ENCODE results near the gene CAPN5.

CAPN5 gene

GRCh38 chr11:77125191-77125590 is 58.4 kb downstream of the CAPN5 start (continued):
- TF ChIP-seq, protein P1, sequence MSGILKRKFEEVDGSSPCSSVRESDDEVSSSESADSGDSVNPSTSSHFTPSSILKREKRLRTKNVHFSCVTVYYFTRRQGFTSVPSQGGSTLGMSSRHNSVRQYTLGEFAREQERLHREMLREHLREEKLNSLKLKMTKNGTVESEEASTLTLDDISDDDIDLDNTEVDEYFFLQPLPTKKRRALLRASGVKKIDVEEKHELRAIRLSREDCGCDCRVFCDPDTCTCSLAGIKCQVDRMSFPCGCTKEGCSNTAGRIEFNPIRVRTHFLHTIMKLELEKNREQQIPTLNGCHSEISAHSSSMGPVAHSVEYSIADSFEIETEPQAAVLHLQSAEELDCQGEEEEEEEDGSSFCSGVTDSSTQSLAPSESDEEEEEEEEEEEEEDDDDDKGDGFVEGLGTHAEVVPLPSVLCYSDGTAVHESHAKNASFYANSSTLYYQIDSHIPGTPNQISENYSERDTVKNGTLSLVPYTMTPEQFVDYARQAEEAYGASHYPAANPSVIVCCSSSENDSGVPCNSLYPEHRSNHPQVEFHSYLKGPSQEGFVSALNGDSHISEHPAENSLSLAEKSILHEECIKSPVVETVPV (CRISPR knock-in tag; IDR thresholded peaks at IDR 0.05) = no peak

GRCh38 chr11:77125695-77126094 is 58.9 kb downstream of the CAPN5 start:
- TF ChIP-seq TCF4 (CRISPR knock-in tag; IDR thresholded peaks at IDR 0.05; ENCODE audit: borderline replicate concordance) (no peak), OSR1 (CRISPR knock-in tag; IDR thresholded peaks at IDR 0.05) (no peak), ZFP30 (CRISPR knock-in tag; IDR thresholded peaks at IDR 0.05) (no peak)
- TF ChIP-seq, protein P2, sequence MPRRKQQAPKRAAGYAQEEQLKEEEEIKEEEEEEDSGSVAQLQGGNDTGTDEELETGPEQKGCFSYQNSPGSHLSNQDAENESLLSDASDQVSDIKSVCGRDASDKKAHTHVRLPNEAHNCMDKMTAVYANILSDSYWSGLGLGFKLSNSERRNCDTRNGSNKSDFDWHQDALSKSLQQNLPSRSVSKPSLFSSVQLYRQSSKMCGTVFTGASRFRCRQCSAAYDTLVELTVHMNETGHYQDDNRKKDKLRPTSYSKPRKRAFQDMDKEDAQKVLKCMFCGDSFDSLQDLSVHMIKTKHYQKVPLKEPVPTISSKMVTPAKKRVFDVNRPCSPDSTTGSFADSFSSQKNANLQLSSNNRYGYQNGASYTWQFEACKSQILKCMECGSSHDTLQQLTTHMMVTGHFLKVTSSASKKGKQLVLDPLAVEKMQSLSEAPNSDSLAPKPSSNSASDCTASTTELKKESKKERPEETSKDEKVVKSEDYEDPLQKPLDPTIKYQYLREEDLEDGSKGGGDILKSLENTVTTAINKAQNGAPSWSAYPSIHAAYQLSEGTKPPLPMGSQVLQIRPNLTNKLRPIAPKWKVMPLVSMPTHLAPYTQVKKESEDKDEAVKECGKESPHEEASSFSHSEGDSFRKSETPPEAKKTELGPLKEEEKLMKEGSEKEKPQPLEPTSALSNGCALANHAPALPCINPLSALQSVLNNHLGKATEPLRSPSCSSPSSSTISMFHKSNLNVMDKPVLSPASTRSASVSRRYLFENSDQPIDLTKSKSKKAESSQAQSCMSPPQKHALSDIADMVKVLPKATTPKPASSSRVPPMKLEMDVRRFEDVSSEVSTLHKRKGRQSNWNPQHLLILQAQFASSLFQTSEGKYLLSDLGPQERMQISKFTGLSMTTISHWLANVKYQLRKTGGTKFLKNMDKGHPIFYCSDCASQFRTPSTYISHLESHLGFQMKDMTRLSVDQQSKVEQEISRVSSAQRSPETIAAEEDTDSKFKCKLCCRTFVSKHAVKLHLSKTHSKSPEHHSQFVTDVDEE (CRISPR knock-in tag; IDR thresholded peaks at IDR 0.05) = no peak
- ATAC-seq = no peak

DNA sequence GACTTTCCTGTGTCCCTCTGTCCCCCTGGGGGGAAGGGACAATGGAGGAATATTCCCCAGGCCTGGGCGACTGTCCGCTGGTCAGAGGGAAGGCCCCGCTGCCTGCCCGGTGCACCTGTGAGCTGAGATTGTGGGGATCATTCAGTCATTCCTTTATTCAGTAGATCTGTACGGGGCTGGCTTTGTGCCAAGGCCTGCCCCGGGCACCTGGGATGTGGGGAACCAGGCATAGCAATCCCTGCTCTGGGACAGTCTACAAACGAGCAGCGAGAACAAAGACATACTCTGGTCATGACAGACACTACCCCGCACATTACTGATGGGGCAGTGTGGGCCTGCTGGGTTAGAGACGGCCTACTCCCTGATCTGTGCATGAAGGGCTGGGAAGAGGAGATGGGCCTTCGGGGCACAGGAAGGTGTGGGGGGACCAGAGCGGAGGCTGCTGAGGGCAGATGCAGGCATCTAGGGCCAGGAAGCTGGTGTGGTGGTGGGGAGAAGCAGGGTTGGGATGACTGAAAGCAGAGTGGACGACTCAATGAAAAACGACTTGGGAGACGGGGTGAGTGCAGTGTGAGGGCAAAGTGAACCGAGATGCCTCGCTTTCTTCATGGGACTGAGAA is 59.5 kb downstream of the CAPN5 start:
- peak; percentile 6; the same call in 1 of the 3 replicates for ATAC-seq
- TF ChIP-seq RARB (CRISPR knock-in tag; IDR thresholded peaks at IDR 0.05) (no peak), ZNF70 (CRISPR knock-in tag; IDR thresholded peaks at IDR 0.05) (no peak), ZC3H10 (CRISPR knock-in tag; IDR thresholded peaks at IDR 0.05) (no peak), ZNF565 (CRISPR knock-in tag; conservative IDR thresholded peaks at IDR 0.05; ENCODE audit: low read depth) (no peak), TCF4 (CRISPR knock-in tag; IDR thresholded peaks at IDR 0.05; ENCODE audit: borderline replicate concordance) (no peak), ZFP3 (CRISPR knock-in tag; IDR thresholded peaks at IDR 0.05) (no peak), ARNTL (CRISPR knock-in tag; IDR thresholded peaks at IDR 0.05; ENCODE audit: borderline replicate concordance, low read depth) (no peak), GLIS3 (CRISPR knock-in tag; IDR thresholded peaks at IDR 0.05) (no peak), ZFP30 (CRISPR knock-in tag; IDR thresholded peaks at IDR 0.05) (no peak), TOX (CRISPR knock-in tag; IDR thresholded peaks at IDR 0.05; ENCODE audit: borderline replicate concordance) (no peak), ZNF8 (CRISPR knock-in tag; IDR thresholded peaks at IDR 0.05) (no peak), OSR1 (CRISPR knock-in tag; IDR thresholded peaks at IDR 0.05) (no peak), CSDC2 (CRISPR knock-in tag; IDR thresholded peaks at IDR 0.05) (no peak), ISL1 (CRISPR knock-in tag; IDR thresholded peaks at IDR 0.05) (no peak), ESRRG (CRISPR knock-in tag; IDR thresholded peaks at IDR 0.05) (no peak), BACH2 (CRISPR knock-in tag; IDR thresholded peaks at IDR 0.05; ENCODE audit: borderline replicate concordance) (no peak), POU6F1 (CRISPR knock-in tag; IDR thresholded peaks at IDR 0.05; ENCODE audit: borderline replicate concordance, low read depth) (no peak)
- TF ChIP-seq, protein P3, sequence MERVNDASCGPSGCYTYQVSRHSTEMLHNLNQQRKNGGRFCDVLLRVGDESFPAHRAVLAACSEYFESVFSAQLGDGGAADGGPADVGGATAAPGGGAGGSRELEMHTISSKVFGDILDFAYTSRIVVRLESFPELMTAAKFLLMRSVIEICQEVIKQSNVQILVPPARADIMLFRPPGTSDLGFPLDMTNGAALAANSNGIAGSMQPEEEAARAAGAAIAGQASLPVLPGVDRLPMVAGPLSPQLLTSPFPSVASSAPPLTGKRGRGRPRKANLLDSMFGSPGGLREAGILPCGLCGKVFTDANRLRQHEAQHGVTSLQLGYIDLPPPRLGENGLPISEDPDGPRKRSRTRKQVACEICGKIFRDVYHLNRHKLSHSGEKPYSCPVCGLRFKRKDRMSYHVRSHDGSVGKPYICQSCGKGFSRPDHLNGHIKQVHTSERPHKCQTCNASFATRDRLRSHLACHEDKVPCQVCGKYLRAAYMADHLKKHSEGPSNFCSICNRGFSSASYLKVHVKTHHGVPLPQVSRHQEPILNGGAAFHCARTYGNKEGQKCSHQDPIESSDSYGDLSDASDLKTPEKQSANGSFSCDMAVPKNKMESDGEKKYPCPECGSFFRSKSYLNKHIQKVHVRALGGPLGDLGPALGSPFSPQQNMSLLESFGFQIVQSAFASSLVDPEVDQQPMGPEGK (CRISPR knock-in tag; IDR thresholded peaks at IDR 0.05; ENCODE audit: borderline replicate concordance) = no peak
- TF ChIP-seq, protein P1 (CRISPR knock-in tag; IDR thresholded peaks at IDR 0.05) = no peak
- TF ChIP-seq, protein P2 (CRISPR knock-in tag; IDR thresholded peaks at IDR 0.05) = no peak

Measured in SK-N-SH treated with all-trans-retinoic acid at 6 μM for 48 hours (cell line).